Ishikawa (cell line): ENCODE results near the gene CALR.

ENCODE experiments used
- CEBPB ChIP-seq: IDR thresholded peaks from 2 replicates; pipeline ENCODE4 v1.6.1; 2012
- CREB1 ChIP-seq: IDR thresholded peaks from 2 replicates; pipeline ENCODE4 v1.6.1; 2012; ENCODE audit warnings: low read depth
- EP300 ChIP-seq: IDR thresholded peaks from 2 replicates; pipeline ENCODE4 v1.6.1; 2012; ENCODE audit warnings: borderline replicate concordance
- RAD21 ChIP-seq: IDR thresholded peaks from 2 replicates; pipeline ENCODE4 v1.6.1; 2012; ENCODE audit warnings: low read depth
- TAF1 ChIP-seq: IDR thresholded peaks from 2 replicates; pipeline ENCODE4 v1.6.1; 2012; ENCODE audit warnings: low read depth, mild to moderate bottlenecking
- TCF12 ChIP-seq: IDR thresholded peaks from 2 replicates; pipeline ENCODE4 v1.6.1; 2012; ENCODE audit warnings: low read depth
- YY1 ChIP-seq: IDR thresholded peaks from 2 replicates; pipeline ENCODE4 v1.6.1; 2012; ENCODE audit warnings: low read depth
- ZBTB7A ChIP-seq: IDR thresholded peaks from 2 replicates; pipeline ENCODE4 v1.6.1; 2012; ENCODE audit warnings: low read depth
- TF ChIP-seq, protein P1 (sequence below): IDR thresholded peaks from 2 replicates; pipeline ENCODE4 v1.6.1; 2012; ENCODE audit warnings: low read depth, mild to moderate bottlenecking
- TF ChIP-seq, protein P2 (sequence below): IDR thresholded peaks from 2 replicates; pipeline ENCODE4 v1.6.1; 2012

DNA sequence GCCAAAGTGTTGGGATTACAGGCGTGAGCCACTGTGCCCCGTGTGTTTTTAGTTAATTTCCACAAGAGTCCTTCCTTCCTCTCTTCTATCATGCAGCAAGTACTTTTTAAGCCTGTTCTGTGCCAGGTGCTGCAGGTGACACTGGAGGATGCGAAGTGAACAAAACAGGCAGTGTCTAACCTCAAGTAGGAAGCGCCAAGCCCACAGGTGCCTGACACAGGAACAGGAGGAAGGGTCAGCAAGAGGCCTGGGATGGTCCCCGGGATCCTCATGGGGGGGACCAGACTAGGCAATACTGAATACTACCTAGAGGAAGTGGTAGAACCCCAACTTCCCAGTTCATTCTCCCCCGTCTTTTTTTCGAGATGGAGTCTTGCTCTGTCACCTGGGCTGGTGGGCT lies 1.8 kb upstream of the CALR start:
- TF ChIP-seq, protein P1, sequence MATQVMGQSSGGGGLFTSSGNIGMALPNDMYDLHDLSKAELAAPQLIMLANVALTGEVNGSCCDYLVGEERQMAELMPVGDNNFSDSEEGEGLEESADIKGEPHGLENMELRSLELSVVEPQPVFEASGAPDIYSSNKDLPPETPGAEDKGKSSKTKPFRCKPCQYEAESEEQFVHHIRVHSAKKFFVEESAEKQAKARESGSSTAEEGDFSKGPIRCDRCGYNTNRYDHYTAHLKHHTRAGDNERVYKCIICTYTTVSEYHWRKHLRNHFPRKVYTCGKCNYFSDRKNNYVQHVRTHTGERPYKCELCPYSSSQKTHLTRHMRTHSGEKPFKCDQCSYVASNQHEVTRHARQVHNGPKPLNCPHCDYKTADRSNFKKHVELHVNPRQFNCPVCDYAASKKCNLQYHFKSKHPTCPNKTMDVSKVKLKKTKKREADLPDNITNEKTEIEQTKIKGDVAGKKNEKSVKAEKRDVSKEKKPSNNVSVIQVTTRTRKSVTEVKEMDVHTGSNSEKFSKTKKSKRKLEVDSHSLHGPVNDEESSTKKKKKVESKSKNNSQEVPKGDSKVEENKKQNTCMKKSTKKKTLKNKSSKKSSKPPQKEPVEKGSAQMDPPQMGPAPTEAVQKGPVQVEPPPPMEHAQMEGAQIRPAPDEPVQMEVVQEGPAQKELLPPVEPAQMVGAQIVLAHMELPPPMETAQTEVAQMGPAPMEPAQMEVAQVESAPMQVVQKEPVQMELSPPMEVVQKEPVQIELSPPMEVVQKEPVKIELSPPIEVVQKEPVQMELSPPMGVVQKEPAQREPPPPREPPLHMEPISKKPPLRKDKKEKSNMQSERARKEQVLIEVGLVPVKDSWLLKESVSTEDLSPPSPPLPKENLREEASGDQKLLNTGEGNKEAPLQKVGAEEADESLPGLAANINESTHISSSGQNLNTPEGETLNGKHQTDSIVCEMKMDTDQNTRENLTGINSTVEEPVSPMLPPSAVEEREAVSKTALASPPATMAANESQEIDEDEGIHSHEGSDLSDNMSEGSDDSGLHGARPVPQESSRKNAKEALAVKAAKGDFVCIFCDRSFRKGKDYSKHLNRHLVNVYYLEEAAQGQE, result no peak
- TF ChIP-seq YY1 (no peak), RAD21 (no peak), ZBTB7A (no peak), CREB1 (no peak), EP300 (no peak), TCF12 (no peak), TAF1 (no peak), CEBPB (no peak)
- TF ChIP-seq, protein P2, sequence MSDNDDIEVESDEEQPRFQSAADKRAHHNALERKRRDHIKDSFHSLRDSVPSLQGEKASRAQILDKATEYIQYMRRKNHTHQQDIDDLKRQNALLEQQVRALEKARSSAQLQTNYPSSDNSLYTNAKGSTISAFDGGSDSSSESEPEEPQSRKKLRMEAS, result no peak
